HG02885 (cell line): Measurements from ENCODE around the gene EXOC3.

Experiments used
- ATAC-seq: cut with Tn5 transposase; IDR thresholded peaks from one replicate; pipeline ENCODE4 v1.9.1; 2021; ENCODE audit warnings: mild to moderate bottlenecking; ENCODE audit not compliant: unreplicated experiment, poor library complexity

The EXOC3 gene

GRCh38 chr5:516338-516925 is 73.5 kb downstream of the EXOC3 start:
- no peak for ATAC-seq
